Stimulated activated naive CD4-positive, alpha-beta T cell (primary cell): Measurements from ENCODE around the gene RNF6.
"Not testable (repeated sequence)": the region's sequence is repeated elsewhere in the genome, so short reads cannot be mapped to it uniquely, and the experiment has no call there.

Source experiments
- DNase-seq, 6 experiments: peaks; one replicate each; lab custom pipeline; 2025; lab: John Stamatoyannopoulos, UW

The RNF6 gene

DNA sequence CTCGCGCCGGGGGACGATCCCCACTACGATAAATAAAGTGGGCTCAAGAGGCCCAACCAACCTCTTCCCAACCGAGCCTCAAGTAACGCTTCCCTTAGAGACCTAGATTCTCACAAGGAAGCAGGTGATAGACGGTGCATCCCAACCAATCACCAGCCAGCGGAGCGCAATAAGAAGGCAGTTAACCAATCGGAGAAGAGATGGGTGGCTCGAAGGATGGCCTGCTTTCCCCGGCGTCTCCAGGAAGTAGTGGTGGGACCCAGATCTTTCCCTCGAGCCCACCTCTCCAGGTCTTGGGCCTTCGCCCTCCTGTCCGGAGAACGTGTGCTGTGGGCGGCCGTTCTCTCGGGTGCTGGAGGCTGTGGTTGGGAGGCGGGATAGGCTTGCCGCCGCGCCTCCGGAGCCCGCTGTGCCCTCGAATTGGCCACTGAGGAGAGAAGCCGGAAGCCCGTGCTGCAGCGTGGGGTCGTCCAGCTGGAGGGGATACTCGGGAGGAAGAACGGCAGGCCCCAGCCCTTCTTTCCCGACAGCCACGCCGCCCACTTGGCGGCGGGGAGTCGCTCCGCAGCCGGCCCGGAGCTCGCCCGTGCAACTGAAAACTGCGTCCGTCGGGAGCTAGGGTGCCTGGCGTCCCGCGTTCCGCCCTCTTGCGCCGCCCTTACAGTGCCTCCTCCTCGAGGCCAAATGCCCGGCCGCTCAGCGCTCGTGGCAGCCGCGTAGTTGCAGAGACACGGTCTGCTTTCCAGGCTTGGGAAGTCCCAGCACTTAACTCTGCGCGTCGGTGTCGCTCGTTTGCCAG is at the start of gene RNF6:
RNF6 (minus strand) TSS at position 594 of the 799 bp plus-strand sequence. CDS start 2,665 bp downstream, outside the sequence.
- DNase-seq, result peak; percentile 80 to 91 (median 85)

DNA sequence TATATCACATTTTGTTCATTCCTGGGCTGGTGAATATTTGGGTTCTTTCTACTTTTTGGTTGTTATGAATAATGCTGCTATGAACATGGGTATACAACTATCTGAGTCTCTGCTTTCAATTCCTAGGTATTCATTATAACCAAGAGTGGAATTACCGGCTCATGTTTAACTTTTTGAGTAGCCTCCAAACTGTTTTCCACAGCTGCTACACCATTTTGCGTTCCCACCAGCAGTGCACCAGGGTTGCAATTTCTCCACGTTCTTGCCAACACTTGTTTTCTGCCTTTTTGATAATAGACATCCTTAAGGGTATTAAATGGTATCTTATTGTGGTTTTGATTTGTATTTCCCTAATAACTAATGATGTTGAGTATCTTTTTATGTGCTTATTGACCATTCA is 48.6 kb upstream of the RNF6 start:
- DNase-seq, result no peak

DNA sequence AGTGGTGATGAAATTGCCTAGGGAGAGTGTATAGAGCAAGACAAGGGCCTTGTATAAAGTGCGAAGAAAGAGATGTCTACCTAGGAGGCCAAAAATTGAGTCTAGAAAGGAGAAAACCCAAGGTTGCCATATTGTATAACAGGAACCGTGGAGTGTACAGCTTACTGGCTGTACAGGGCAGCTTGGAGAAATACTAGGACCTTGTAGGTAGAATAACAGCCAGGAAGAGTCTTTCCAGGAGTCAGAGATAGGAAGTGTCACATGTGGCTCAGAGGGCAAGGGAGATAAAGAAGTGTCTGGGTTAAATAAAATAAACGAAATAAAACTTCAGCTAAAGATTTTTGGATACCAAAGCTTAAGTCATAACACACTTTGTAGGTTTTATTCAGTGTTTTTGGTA is 44.2 kb upstream of the RNF6 start:
- DNase-seq, result no peak

DNA sequence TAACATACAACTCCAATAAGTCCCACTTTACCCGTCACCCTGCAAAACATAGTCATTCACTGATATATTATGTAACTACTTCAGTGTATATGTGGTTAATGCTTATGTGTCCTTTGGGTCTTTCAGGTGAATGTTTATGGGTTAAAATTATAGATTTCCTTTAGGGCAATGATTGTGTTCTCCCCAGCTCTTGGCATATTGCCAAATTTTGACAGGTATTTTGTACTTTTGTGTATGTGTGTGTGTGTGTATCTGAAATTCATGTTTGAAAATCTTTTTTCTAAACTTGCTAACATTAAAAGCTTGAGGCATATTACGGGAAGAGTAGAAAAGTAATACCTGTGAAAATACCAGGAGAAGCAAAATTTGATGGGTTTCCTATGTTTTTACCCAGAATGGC is 40.0 kb upstream of the RNF6 start:
- DNase-seq, result no peak

DNA sequence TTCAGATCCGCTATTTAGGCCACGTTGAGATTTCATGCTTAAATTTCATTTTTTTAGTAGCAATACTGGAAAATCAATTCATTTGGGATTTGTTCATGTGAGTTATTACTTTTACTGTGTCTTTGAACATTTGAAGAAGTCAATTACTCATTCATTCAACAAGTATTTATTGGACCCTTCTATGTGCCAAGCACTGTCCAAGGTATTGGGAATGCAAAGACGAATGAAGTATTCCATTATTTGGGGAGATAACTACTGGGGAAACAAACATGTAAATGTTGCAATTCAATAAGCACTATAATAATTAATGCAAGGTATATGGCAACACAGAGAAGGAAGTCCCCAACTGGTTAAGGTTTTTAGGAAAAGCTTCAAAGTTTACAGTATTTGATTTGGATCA is 37.5 kb upstream of the RNF6 start:
- DNase-seq, result no peak

DNA sequence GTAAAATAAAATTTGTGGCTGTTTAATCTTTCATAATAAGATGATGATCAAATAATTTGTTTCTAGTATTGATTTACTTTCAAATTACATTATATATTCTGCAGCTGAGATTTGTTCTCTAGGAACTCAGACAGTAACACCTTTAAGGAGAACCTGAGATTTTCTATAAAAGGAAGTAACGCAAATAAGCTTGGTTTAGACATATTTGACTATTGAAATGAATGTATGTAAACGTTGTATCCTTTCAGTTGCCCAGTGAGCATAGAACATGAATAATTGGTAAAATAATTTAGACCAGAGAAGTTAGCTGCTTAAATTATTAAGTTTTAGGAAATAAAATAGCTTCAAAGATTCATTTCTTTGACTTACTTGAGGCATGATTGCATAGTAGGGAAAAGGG is 34.9 kb upstream of the RNF6 start:
- DNase-seq, result no peak

DNA sequence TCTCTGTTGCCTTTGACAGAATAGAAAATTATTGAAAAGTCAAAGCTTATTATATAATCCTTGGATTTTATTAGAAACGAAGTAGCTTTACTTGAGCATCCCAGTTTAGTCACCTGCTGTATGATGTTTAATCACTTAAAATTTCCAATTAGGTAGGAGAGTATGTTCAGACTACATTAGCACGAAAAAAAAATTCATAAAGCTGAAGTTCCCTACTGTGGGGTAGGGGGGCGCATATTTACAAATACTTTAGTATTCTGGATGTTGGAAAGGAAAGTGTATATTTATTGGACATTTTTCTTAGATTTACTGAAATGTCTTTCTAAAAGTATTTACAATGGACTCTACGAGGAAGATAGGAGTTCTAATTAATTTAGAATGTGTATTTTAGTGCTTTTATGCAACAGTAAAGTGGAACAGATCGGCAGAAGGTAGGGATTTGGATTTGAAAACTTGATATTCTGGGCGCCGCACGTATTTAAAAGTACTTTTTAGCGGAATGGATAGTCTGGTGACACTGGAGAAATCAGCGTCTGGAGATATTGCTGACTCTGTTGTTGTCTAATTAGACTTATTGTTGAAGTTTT is 33.7 kb upstream of the RNF6 start:
- DNase-seq, result no peak

DNA sequence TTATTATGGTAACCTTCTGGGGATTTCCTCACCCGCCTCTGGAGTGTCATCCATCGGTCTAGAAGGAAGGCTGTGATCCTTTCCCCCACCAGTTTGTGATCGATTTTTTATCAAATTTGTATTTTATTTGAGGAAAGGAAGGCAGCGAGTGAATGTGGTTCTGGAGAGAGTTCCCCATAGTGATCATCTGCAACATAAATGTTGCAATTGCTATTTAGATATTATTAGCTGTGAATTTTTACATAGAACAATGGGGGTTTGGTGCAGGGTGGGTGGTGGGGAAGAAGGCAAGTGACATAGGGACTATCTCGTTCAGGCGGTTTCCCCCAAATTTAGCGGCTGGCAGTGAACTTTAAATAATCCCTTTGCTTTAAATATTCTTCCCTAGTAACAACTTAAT is 33.0 kb upstream of the RNF6 start:
- DNase-seq, result no peak

DNA sequence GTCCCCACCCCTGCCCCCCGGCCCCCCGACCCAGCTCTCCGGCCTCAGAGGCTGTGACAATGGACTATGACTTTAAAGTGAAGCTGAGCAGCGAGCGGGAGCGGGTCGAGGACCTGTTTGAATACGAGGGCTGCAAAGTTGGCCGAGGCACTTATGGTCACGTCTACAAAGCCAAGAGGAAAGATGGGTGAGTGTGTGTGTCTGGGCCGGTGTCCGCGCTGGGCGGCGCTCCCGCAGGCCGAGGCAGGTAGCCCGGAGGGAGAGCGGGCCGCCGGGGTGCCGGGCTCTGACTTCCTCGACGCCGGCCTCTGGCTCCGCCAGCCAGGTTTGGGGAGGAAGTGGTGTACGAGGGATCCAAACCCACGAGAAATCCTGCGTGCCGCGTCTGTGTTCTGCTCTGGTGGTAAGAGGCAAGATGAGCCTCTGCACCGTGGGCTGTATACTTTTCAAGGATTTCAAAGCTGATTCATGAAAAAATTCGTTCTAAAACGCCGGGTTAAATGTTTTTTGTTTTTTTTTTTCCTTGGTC is 32.5 kb upstream of the RNF6 start:
- peak; percentile 43 to 68 (median 48) for DNase-seq

DNA sequence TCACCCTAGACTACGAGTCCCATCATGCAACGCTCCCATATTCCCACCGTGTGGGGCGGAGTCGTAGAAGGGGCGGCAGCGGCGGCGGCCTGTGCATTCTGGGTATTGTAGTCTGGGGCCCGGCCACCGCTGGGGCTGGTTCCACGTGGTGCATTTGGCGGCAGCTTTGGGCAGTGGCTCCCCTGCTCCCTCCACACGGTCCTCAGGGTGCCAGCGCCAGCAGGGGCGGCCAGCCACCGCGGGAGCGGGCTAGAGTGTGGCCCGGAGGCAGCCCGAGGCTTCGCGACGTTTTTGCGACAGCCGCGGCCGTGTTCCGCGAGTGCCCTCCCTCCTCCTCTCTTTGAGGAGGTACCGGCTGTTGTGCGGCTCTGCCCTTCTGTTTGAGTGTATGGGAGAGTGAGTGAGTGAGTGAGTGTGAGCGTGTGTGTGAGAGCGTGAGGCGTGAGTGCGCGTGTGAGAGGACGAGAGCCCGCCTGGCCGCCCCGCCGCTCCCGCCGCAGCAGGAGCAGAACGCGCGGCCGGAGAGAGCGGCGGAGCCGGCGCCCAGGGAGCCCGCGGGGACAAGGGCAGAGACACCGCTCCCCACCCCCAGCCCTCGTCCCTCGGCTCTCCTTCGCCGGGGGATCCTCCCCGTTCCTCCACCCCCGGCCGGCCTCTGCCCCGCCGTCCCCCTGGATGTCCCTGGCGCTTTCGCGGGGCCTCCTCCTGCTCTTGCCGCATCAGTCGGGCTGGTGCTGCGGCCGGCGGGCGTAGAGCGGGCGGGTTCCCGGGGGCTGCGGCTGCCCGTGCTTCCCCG is 31.9 kb upstream of the RNF6 start, which contains the start of gene CDK8:
CDK8 (plus strand) TSS at position 343 of the 796 bp plus-strand sequence. CDS start 513 bp downstream, outside the sequence.
- peak; percentile 85 to 99 (median 92) for DNase-seq

DNA sequence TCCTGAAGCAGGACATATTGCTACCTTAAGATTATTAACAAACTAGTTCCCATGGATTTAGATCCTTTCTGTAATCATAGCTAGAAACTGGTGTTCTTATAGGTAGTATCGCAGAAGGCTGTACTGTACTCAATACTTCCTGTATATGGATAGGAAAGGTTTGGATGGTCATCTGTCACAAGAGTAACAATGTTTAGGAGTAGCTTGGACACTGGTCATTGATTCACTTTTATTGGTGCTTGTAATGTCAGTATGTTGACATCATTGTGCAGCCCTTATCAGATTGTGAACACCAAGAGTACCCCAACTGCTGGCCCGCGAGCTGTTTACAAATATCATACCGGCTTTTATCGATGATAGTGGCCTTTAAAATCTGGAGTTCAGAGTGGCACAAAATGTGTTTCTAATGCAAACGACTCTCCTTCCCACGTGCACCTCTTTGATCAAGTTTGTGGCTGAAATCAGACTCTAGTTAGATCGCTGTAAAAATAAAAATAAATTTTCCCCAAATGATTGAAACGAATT is 31.2 kb upstream of the RNF6 start:
- no peak for DNase-seq

DNA sequence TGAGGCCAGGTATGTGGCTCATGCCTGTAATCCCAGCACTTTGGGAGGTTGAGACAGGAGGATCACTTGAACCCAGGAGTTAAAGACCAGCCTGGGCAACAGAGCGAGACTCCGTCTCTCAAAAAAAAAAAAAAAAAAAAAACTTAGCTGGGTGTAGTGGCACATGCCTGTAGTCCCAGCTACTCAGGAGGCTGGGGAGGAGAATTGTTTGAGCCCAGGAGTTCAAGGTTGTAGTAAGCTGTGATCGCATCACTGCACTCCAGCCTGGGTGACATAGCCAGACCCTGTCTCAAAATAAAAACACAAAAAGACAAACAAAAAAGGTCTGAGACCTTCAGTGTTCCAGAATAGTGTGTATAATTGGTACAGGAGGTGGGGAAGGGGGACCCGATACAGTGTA is 29.9 kb upstream of the RNF6 start:
- not testable (repeated sequence) for DNase-seq

DNA sequence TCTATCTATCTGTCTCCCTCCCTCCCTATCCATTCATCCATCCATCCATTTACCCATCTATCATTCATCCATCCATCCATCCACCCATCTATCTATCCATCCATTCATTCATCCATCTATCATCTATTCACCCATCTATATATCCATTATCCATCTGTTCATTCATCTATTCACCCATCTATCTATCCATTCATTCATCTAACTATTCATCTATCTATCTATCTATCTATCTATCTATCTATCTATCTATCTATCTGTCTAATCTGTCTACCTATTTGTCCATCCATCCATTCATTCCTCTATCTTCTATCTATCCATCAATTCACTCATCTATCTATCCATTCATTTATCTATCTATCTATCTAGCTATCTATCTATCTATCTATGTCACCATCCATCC is 27.4 kb upstream of the RNF6 start:
- DNase-seq, result no peak

DNA sequence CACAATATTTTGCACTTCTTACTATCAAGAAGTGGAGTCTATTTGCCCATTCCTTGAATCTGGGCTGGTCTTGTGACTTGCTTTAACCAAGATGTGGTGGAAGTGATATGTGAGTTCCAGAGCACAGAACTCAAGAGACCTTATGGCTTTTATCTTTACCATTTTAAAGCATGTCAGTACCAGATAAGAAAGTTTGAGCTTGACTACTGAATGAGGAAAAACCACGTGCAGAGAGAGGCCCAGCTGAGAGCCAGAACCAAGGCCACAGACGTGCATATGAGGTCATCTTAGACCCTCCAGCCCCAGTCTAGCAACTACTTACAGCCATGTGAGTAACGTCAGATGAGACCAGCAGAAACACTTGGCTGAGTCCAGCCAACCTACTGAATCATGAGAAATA is 25.5 kb upstream of the RNF6 start:
- no peak for DNase-seq

DNA sequence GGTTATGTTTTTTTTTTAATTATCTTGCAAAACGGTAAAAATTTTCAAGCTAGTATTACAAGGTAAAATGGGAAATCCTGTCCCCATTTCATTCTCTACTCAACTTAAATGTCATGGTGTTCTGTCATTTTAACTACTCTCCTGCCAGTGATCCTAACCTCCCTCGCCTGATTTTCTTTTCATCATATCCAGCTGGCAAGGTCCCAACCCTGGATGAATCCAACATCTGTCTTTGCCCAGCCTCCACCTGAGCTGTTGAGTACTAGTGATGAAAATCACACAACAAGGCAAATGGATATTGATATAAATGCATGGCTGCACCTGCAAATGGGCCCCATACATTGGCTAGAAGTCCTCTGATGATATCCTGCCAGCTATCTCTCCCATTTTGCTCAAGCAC is 24.9 kb upstream of the RNF6 start:
- no peak for DNase-seq

DNA sequence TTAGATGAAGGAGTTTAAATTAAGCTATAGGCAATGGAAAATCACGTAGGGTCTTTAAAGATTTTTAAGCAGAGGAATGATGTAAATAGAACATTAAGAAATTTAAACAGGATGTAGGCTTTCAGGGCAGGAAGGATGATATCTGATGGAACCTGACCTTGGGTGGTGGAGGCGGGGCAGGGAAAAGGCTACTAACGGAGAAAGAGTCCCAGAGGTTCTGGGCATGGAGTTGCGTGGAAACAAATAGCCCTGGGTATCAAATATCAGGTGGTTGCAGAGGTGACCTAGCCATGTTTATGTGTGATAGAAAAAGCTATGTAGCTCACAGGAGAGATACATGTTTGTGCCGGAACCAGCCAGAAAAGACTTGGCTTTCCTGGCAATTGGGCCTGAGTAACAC is 24.0 kb upstream of the RNF6 start:
- no peak for DNase-seq

DNA sequence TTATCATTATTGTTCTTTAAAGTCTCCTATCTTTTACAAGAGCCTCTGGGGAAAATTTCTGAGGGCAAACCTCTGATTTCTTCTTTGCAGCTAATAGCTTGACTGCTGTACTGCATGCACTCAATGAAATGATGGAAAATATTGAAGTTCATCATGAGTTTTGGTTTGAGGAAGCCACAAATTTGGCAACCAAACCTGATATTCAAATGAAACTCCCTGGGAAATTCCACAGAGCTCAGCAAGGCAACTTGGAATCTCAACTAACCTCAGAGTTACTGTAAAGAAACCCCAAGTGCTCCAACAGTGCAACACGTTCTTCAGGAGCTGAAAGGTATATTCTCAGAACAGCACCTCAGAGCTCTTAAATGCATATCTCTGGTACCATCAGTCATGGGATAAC is 14.2 kb upstream of the RNF6 start:
- no peak for DNase-seq

DNA sequence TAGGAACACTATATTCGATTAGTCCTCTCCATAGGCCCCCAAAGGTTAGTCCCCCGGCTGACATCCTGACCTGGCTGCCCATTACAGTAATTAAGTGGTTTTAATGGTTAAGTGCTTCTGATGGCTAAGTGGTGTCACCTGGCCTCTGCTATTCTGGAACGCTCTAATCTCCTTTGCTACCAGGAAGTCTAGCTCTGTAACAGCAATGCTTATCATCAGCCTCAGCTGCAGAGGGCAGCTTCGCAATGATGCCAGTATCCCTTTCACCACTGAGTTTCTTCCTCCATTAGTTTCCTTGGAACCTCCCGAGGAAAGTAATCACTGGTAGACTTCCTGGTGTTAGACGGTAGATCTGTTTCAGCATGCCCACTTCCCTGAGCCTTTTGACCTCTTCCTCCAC is 8.6 kb upstream of the RNF6 start:
- no peak for DNase-seq

DNA sequence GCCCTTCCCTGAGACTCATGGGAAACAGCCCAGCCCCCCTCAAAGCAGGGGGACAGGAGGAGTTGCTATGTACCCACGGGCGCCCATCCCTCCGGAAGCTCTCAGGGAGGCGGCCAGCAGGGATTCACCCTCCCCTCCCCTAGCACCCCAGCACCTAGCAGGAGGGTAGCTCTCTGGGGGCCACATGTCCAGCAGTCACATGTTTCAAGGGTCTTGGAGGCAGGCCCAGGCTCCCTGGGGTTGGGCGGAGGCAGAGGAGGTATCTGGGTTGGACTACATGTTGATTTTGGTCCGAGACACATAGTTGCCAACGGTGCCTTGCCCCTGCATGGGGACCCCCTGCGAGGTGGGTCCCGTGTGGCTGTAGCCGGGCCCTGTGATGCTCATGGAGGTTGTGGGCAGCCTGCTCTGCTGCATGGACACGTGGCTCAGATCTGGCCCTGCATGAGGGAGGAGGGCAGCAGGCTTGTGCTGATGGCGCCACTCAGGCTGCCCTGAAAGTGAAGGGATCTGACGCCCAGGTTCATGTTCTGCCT is 7.0 kb upstream of the RNF6 start:
- DNase-seq, result no peak

DNA sequence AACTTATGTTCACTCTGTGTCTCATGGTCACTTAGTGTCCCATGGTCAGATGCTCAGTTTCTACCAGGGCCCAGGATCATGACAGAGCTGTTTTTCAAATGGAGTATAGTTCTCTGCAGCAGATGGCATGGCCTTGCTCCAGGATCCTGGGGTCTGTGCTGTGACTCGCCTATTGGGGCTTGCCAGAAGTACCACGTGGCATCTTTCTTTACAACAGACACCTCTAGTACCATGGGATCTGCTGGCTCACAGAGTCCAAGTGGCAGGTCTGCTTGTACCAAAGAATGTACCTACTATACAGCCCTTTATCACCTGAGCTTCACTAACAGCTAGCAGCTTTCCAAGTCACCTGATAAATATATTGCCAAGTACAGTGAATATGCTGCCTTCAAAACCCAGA is 6.0 kb upstream of the RNF6 start:
- no peak for DNase-seq

DNA sequence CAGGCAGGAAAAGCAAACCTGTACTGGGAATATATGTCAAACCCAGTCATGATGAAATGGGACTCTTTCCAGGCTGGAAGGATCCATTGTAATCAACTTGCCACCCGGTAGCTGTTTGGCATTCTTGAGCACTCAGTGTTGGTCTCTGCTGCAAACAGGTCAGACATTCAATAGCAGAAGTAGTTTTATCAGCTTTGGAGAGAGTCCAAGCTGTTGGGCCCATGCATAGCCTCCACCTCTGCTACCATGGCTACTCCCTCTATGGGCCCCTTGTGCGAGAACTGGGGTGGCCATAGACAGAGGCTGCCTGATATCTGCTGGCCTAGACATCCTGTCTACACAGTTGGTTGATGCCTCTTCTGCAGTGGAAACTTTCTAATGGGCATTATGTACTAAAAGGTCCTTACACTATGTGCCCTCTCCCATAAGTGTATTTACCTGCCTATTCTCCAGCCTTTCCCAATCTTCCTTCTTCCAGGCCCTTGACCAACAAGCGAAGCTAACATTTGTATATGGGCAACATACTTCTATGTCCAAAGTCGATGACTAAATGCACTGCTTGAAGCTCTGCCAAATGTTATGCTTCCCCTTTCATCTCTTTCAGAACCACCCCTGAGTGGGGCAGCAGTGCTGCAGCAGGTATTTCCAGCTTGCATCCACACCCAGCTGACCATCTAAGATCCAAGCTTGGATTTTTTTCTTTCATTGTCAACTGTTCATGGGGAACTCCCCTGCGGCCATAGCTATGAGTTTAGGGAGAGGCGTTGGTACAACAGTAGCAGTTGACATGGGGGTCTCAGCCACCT is 5.3 kb upstream of the RNF6 start:
- no peak for DNase-seq
